GM19468 (cell line): ENCODE results near the gene NUBPL.
"Not testable (repeated sequence)": the region's sequence is repeated elsewhere in the genome, so short reads cannot be mapped to it uniquely, and the experiment has no call there.

ENCODE experiments used
- ATAC-seq: cut with Tn5 transposase; IDR thresholded peaks from one replicate; pipeline ENCODE4 v1.9.1; 2021; ENCODE audit warnings: mild to moderate bottlenecking, moderate library complexity, moderate number of reproducible peaks; ENCODE audit not compliant: unreplicated experiment; ENCODE audit errors: extremely low read depth

The NUBPL gene

DNA sequence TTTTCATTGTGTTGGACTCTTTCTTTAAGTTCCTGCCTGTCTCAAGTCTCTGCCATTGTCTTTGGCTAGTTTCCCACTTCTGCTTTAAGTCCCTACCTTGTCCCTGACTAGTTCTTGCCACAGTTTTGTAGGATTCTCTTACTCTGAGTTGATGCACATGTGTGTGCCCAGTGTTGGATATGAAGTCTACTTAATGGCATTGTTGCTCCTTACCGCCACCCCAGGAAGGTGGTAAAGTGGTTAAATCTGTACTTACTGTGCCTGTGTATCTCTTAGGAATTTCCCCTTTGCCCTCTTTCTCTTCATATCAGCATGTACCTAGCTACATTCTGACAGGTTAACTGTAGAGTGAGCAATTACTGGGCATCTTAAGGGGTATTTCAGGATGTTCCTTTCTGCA is 227.1 kb downstream of the NUBPL start:
- no peak for ATAC-seq

DNA sequence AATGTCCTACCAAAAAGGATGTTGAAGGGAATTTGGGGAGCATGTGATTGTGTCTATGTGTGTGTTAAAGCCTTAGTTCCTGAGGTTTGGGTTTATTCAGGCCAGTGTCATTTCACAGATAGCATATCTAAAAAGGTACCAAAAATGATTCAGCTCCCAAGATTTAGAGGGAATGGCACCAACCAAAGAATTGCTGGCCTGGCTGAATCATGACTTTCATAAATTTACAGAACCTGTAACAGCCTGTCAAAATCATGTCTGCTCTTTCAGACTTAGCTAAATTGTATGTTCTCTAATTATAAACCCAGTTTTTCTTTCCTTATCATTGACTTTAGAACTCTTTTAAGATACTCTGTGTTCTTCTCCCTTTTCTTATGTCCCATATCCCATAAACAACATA is 231.5 kb downstream of the NUBPL start:
- no peak for ATAC-seq

DNA sequence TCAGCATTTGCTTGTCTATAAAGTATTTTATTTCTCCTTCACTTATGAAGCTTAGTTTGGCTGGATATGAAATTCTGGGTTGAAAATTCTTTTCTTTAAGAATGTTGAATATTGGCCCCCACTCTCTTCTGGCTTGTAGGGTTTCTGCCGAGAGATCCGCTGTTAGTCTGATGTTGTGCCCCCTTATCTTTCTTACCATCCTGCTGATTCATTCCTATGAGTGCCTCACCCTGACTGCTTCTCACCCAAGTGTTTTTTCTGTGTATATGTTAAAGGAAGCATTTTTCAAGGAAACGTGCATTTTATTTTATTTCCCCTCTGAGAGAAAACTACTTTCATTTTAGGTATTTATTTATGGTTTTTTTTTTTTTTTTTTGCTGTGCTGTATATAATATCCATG is 236.7 kb downstream of the NUBPL start:
- not testable (repeated sequence) for ATAC-seq

DNA sequence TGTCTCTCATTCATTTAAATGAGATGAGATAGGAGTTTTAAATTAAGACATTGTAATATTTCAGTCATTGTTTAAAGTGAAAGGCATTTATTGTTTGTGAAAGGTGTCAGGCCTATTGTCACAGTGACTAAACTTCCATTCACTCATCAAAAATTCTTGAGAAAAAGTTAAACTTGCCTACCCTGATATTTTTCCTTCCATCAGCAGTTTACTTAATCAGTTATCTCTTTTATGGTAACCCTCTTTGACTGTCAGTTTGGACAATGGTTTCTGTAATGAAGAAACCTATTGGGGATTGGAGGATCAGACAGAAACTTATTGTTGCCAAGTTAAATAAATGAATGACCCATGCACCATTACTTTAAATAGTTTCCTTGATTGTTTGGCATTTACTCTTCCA is 241.6 kb downstream of the NUBPL start:
- ATAC-seq, result no peak

DNA sequence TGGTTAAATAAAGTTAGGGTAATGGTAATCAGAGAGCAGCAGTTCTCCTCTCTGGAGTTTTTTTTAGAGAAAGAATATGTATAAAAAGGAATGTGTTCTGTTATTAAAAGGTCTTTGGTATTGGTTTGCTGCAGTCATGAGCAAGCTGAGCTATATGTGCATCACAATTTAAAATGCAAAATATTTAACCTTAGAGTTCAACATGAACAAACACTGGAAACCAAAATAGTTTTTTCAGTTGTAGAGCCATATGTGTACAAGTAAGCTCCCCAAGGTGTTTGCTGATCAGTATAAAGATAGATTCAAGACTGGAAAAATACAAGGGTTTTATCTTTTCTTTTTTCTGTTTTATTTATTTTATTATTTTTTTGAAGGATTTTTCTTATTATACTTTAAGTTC is 245.0 kb downstream of the NUBPL start:
- no peak for ATAC-seq

DNA sequence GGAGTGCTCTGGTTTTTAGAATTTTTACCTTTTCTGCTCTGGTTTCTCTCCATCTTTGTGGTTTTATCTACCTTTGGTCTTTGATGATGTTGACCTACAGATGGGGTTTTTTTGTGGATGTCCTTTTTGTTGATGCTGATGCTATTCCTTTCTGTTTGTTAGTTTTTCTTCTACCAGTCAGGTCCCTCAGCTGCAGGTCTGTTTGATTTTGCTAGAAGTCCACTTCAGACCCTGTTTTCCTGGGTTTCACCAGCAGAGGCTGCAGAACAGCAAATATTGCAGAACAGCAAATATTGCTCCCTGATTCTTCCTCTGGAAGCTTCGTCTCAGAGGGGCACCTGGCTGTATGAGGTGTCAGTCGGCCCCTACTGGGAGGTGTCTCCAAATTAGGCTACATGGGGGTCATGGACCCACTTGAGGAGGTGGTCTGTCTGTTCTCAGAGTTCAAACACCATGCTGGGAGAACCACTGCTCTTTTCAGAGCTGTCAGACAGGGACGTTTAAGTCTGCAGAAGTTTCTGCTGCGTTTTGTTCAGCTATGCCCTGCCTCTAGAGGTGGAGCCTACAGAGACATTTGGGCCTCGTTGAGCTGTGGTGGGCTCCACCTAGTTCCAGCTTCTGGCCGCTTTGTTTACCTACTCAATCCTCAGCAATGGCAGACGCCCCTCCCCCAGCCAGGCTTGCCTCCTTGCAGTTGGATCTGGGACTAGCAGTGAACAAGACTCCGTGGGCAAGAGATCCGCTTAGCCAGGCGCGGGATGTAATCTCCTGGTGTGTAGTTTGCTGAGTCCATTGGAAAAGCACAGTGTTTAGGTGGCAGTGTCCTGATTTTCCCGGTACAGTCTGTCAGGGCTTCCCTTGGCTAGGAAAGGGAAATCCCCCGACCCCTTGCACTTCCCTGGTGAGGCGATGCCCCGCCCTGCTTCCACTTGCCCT is 250.8 kb downstream of the NUBPL start:
- not testable (repeated sequence) for ATAC-seq

DNA sequence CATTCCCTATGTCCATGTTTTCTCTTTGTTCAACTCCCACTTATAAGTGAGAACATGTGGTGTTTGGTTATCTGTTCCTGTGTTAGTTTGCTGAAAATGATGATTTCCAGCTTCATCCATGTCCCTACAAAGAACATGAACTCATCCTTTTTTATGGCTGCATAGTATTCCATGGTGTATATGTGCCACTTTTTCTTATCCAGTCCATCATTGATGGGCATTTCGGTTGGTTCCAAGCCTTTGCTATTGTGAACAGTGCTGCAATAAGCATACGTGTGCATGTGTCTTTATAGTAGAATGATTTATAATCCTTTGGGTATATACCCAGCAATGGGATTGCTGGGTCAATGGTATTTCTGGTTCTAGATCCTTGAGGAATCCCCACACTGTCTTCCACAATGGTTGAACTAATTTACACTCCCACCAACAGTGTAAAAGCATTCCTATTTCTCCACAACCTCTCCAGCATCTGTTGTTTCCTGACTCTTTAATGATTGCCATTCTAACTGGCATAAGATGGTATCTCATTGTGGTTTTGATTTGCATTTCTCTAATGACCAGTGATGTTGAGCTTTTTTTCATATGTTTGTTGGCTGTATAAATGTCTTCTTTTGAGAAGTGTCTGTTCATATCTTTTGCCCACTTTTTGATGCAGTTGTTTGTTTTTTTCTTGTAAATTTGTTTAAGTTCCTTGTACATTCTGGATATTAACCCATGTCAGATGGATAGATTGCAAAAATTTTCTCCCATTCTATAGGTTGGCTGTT is 252.7 kb downstream of the NUBPL start:
- ATAC-seq, result not testable (repeated sequence)

DNA sequence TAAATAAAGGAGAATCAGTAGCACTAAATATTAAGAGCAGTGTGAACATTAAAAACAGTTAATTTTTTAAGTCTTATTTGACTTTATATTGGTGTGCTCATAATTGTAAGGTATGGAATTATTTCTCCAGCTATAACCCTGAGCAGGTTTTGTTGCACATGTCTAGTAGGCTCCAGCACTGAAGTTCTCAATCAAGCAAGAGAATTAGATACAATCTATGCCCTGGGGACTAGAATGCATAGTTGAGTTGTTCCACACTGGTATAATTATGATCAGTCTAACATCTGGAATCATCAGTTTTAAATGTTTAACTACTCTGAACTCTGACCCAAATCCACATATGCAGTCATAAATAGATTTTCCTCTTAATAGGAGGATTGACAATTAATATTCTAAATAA is 258.1 kb downstream of the NUBPL start:
- no peak for ATAC-seq

DNA sequence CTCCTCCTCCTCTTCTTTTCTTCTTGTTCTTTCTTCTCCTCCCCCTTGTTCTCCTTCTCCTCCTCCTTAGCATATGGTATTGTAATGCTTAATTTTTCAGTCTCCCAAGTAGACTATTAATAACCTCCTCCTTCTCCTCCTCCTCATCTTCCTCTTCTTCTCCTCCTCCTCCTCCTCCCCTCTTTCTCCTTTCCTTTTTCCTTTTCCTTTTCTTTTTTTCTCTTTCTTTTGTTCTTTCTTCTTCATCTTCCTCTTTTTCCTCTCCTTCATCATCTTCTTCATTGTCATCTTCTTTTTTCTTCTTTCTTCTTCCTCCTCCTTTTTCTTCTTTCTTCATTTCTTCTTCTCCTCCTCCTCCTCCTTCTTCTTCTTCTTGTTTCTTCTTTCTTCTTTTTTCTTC is 264.3 kb downstream of the NUBPL start:
- ATAC-seq, result no peak

DNA sequence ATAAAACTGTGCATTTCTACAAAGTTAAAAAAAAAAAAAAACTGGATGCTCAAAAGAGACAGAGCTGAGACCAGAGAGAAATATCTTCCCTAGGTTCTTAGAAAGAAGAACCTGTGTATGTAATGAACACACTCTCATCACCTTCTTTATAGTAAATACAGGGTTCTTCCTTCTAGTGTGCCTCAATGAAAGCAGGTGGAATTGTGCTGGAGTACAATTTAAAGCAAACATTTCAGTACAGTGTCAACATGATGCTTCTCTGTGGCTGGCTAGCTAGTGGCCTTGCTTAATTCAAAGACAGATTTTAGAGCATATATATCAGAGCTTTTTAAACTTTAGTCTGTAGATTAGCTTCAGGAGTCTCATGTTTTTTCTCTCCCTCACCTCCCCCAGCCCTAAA is 266.1 kb downstream of the NUBPL start:
- ATAC-seq, result no peak

DNA sequence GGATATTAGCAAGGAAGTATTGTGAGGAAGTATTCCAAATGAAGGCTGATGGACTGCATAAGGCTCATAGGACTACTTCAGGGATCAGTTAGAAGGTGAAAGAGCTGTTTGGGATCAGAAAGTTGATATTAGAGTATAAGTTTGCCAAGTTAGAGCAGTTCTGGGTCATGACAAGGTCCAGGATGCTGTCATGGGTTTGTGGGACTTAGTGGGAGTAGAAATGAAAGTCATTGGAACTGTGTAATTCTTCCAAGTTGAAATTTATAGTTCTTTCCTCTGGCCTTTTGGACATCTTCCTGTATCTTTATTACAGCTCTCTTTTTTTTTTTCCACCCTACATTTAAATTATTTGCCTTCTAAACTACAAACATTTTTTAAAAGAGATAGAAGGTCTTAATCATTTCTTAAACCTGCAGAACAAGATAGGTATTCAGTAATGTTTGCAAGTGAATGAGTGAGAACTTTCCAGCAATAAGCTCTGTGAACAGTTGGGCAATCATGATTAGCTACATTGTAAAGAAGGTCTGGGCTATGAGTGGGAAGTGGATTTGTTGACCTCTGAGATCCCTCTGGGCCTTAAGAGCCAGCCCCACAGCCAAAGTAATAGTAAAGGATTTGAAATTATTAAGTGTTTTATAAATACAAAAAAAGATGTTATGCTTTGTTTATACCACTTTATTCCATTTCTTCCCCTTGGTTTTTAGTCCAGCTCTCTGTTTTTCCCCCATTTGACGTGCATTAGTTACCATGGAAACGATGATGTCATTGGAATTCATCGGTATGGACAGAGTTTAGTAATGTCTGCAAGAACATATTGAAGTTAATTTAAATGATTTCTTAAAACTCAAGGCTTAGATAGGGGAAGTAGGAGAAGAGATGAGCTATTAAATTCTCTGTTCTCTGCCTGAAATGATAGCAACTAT is 268.0 kb downstream of the NUBPL start:
- ATAC-seq, result no peak

DNA sequence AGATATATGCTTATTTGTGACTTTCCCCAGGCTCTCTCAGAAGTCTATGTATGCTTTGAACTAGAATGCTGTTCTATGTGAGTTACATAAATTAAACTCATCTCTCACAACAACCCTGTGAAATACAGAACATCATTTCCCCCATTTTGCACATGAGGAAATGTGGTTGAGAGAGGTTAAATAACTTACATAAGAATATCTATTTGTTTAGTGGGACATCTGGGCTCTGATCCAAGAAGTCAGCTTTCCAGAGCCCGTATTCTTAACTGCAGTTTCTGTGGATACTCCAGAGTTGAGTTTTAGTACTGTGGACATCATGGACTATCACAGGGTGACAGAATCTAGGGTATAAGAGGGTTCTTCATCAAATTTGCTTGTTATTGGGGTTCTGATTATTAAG is 273.4 kb downstream of the NUBPL start:
- ATAC-seq, result no peak

DNA sequence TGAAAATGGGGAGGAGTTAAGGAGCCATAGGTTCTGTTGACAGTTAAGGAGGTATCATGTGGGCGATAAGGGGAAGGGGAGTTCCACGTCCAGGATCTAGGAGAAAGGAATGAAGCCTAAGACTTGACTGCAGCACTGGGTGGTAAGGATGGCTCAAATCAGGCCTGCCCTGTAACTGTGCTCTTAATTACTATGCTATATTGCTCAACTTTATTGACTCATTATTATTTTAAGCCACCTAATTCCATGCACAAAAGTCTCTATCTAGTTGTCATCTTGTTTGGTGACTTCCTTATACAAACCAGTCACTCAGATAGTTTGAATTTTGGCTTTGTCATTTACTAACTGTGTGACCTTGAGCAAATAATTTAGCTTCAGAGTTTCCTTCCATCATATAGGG is 273.8 kb downstream of the NUBPL start:
- no peak for ATAC-seq

DNA sequence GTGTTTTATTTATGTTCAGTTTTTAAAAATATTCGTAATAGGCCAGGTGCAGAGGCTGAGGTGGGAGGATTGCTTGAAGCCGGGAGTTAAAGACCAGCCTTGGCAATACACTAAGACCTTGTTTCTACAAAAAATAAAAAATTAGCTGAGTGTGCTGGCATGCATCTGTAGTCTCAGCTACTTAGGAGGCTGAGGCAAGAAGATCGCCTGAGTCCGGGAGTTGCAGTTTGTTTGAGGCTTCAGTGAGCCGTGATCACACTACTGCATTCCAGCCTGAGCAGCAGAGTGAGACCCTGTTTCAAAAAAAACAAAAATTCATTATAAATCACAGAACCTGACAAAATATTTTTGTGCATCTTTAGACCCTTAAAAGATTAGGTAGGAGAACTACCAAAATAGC is 275.8 kb downstream of the NUBPL start:
- no peak for ATAC-seq

DNA sequence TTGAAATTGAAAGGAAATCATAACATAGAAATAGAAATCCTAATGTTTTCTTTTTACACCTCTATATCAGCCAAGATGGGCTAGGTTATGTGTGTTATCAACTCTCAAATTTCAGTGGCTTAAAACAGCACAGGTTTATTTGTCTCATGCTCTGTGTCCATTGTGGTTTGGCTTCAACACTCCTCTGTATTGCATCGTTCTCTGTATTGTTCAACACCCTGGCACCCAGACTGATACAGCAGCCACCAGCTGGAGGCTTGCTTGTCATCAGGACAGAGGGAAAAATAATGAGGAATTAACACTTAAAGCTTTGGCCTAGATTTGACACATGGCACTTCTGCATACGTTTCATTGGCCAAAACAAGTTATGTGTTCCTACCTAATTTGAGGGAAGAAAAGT is 281.7 kb downstream of the NUBPL start:
- no peak for ATAC-seq

DNA sequence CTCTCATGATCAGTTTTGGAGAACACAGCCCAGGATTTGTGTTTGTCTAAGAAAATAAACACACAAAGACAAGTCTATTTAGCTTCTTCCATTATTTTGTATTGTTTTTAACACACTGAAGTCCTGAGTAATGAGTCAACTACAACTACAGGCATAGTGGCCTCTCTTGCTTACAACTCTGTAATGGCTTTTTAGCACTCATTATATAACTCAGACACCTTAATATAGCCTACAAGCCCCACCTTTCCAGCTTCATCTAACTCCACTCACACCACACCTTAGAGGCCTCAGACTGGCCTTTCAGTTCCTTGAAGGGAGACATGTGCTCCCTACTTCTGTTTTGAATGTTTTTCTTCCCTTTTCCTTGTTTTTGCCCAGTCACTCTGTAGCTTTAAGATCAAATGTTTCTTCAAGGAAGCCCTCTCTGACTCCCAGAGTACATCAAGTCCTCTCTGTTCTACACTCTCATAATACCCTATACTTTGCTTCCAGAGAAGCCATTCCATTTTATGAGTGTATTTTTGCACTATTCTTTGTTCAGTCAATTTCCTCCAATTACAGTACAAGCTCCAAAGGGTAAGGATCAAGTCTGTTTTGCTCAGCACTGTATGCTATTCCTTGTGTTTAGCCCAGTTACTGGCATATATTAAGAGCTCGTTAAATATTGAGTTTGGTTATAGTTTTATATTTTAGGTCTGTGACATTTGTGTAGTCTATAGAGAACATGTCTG is 282.3 kb downstream of the NUBPL start:
- no peak for ATAC-seq

DNA sequence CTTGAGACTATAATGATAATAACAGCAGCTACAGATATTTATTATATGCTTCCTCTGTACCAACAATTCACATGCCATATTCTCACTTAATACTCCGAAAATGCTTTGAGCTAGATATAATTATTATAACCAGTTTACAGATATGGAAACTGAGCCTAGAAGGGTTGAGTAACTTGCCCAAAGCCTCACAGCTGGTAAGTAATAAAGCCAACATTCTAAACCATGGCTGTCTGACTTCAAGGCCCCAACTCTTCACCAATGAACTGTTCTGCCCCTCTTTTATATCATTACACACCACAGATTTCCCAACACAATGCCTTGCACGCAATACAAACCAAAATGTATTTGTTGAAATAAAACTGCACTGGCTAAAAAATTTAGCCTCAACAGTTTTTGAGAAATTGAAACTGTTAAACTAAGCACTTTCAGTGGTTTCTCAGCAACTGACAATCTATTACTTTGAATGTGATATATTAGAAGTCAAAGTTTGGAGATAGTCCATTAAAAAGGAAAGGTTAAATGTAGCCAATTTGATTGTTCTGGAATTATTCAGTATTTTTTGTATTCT is 293.4 kb downstream of the NUBPL start:
- ATAC-seq, result no peak

DNA sequence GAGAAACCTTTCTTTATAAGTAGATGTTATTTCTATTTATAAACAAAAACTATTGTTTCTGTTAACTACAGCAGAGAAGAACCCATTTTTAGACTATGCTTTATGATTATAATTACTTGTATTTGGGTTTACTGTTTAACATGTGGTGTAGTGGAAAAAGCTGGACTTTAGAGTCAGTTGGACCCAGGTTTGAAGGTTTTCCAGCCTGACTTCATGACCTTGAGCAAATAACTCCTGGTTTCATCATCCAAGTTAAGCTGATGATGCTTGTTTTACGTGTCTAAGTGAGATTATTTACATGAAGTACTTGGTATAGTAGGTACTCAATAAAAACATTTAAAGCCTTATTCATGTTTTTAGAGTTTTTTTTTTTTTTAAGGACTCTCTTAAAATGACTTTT is 294.1 kb downstream of the NUBPL start:
- ATAC-seq, result no peak

DNA sequence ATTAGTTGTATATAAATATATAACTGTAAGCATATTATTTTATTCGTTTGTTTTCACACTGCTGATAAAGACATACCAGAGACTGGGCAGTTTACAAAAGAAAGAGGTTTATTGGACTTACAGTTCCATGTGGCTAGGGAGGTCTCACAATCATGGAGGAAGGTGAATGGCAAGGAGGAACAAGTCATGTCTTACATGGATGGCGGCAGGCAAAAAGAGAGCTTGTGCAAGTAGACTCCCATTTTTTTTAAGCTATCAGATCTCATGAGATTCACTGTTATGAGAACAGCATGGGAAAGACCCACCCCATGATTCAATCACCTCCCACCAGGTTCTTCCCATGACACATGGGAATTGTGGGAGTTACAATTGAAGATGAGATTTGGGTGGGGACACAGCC is 294.8 kb downstream of the NUBPL start:
- not testable (repeated sequence) for ATAC-seq
